ENCODE data around the gene ERN1. TPM values are rescaled to one million over a fixed set of nuclear protein-coding genes. Genes with fewer than 3 reads are reported as not detected.
A peak's percentile ranks its signal among the peaks of the same experiment; 100 is the strongest.

ERN1 gene
- total RNA-seq, 1 donor = 13.3 TPM

- no peak for TF ChIP-seq CTCF (IDR thresholded peaks at IDR 0.05; ENCODE audit: insufficient read depth, low read length)
- H3K4me3 ChIP-seq (ENCODE audit: low read depth, low read length) = no peak overlapping the region
- DNase-seq (ENCODE audit: low read depth) = no peak
These were observed 133.3 kb downstream of the ERN1 start for GRCh38 chr17:63996430-63997182.

GRCh38 chr17:63995626-63996025 lies 134.3 kb downstream of the ERN1 start:
- H3K4me3 ChIP-seq (ENCODE audit: low read depth, low read length) = no peak overlapping the region
- TF ChIP-seq CTCF (IDR thresholded peaks at IDR 0.05; ENCODE audit: insufficient read depth, low read length) = no peak
- no peak for DNase-seq (ENCODE audit: low read depth)

DNA sequence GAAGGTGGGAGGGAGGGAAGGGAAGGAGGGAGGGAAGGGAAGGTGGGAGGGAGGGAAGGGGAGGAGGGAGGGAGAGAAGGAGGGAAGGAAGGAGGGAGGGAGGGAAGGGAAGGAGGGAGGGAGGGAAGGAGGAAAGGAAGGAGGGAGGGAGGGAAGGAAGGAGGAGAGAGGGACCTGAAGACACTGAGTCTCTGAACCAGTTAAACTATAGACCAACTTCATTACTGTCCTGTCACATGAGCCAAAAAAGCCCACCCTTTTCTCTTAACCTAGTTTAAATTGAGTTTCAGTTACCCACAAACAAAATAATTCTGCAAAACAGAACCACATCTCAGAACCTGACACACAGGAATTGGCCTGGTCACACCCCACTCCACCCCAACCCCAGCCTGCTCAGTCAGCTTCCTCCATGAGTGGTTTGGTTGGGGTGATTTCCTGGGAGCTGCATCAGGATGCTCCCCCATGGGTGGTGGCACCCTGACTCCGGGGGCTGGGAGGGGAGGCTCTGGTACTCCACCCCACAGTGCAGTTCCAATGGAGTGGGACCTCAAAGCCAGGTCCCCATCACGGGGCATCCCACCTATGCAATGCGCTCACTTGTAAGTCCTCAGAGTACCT lies 136.5 kb downstream of the ERN1 start:
- DNase-seq (ENCODE audit: low read depth) = no peak

GRCh38 chr17:63991611-63992010 lies 138.3 kb downstream of the ERN1 start:
- no peak for DNase-seq (ENCODE audit: low read depth)
- TF ChIP-seq CTCF (IDR thresholded peaks at IDR 0.05; ENCODE audit: insufficient read depth, low read length) = no peak
- H3K4me3 ChIP-seq (ENCODE audit: low read depth, low read length) = no peak overlapping the region

More for the DNA sequence above, 136.5 kb downstream of the ERN1 start:
- no peak overlapping the region for H3K4me3 ChIP-seq (ENCODE audit: low read depth, low read length)
- no peak for TF ChIP-seq CTCF (IDR thresholded peaks at IDR 0.05; ENCODE audit: insufficient read depth, low read length)

GRCh38 chr17:63989622-63990345 lies 140.2 kb downstream of the ERN1 start:
- H3K4me3 ChIP-seq (ENCODE audit: low read depth, low read length) = no peak overlapping the region
- no peak for DNase-seq (ENCODE audit: low read depth)
- no peak for TF ChIP-seq CTCF (IDR thresholded peaks at IDR 0.05; ENCODE audit: insufficient read depth, low read length)

Small RNA genes within 50 kb of the gene (small RNA-seq; reads per million reads assigned to genes)
- 5,768 reads per million, percentile 100 among the genes with 10 or more reads in this experiment for gene SNORD104

Other genes starting within 250 kb of the ERN1 start
- gene GH2, start 248.2 kb downstream of the ERN1 start, total RNA-seq (ENCODE audit: low replicate concordance) = not detected in 2 replicates
- gene CSH1, start 233.6 kb downstream of the ERN1 start, total RNA-seq (ENCODE audit: low replicate concordance) = not detected in 2 replicates
- gene CSHL1, start 218.9 kb downstream of the ERN1 start, total RNA-seq (ENCODE audit: low replicate concordance) = not detected in 2 replicates
- not detected in 2 replicates for gene GH1, start 211.3 kb downstream of the ERN1 start, total RNA-seq (ENCODE audit: low replicate concordance)
- gene CD79B, start 197.8 kb downstream of the ERN1 start, total RNA-seq (ENCODE audit: low replicate concordance) = not detected in 2 replicates
- 0.18 TPM in 1 of 2 replicates, not detected in the other for gene SCN4A, start 157.2 kb downstream of the ERN1 start, total RNA-seq (ENCODE audit: low replicate concordance)
- gene PRR29, start 131.8 kb downstream of the ERN1 start, total RNA-seq (ENCODE audit: low replicate concordance) = 0.99 and 1.4 TPM in 2 replicates
- gene ICAM2, start 109.5 kb downstream of the ERN1 start, total RNA-seq (ENCODE audit: low replicate concordance) = 2.6 and 3.0 TPM in 2 replicates
- 24.4 and 24.6 TPM in 2 replicates for gene TEX2, start 133.1 kb upstream of the ERN1 start, total RNA-seq (ENCODE audit: low replicate concordance)

All from fibroblast of the aortic adventitia (primary cell).